ENCODE data around the gene DOK6. TPM values are rescaled to one million over a fixed set of nuclear protein-coding genes. Genes with fewer than 3 reads are reported as not detected.

DOK6 gene
- total RNA-seq, 1 donor from 2014 or later = 0.43 TPM

GRCh38 chr18:69817335-69817940, 416.8 kb downstream of the DOK6 start:
- Histone ChIP-seq H3K4me1 (no peaks in the 10 kb centered on the region), H3K79me2 (ENCODE audit: low read depth) (no peaks in the 10 kb centered on the region), H3K4me2 (no peak overlapping the region), H3K9me3 (ENCODE audit: low read depth) (no peaks in the 10 kb centered on the region), H3K27me3 (no peaks in the 10 kb centered on the region), H3K27ac (no peak overlapping the region), H2AFZ (replicated peaks) (no peak overlapping the region), H3K4me3 (no peak overlapping the region), H3K9ac (no peak overlapping the region), H3F3A (ENCODE audit: low read depth) (no peaks in the 10 kb centered on the region), H3K36me3 (no peaks in the 10 kb centered on the region), H4K20me1 (ENCODE audit: low read depth) (no peaks in the 10 kb centered on the region)
- no peak for DNase-seq (ENCODE audit: low spot score)
- Mint-ChIP-seq H3K27me3 (ENCODE audit: insufficient read depth, low read depth) (no peaks in the 10 kb centered on the region), H3K4me3 (no peak overlapping the region), H3K36me3 (no peaks in the 10 kb centered on the region), H3K27ac (no peak overlapping the region), H3K4me1 (no peaks in the 10 kb centered on the region), H3K9me3 (peaks cover 13% of the 10 kb centered on the region)
- TF ChIP-seq EZH2 (IDR thresholded peaks at IDR 0.05) (no peak), CTCF (IDR thresholded peaks at IDR 0.05) (no peak), EZH2phosphoT487 (IDR thresholded peaks at IDR 0.05) (no peak)

GRCh38 chr18:69819460-69819859, 418.8 kb downstream of the DOK6 start:
- DNase-seq (ENCODE audit: low spot score) = no peak
- H3K9me3 Mint-ChIP-seq = peaks cover 11% of the 10 kb centered on the region

GRCh38 chr18:69820538-69820937, 419.9 kb downstream of the DOK6 start:
- no peak for TF ChIP-seq EZH2phosphoT487 (IDR thresholded peaks at IDR 0.05)
- no peak for TF ChIP-seq EZH2 (IDR thresholded peaks at IDR 0.05)
- no peak for TF ChIP-seq CTCF (IDR thresholded peaks at IDR 0.05)
- H3K36me3 ChIP-seq = no peaks in the 10 kb centered on the region
- H3K27ac Mint-ChIP-seq = no peak overlapping the region

More at GRCh38 chr18:69819460-69819859, 418.8 kb downstream of the DOK6 start:
- TF ChIP-seq EZH2 (IDR thresholded peaks at IDR 0.05) (no peak), CTCF (IDR thresholded peaks at IDR 0.05) (no peak), EZH2phosphoT487 (IDR thresholded peaks at IDR 0.05) (no peak)
- Histone ChIP-seq H3K4me3 (no peak overlapping the region), H4K20me1 (ENCODE audit: low read depth) (no peaks in the 10 kb centered on the region), H3K27ac (no peak overlapping the region), H2AFZ (replicated peaks) (no peak overlapping the region), H3K9ac (no peak overlapping the region), H3K79me2 (ENCODE audit: low read depth) (no peaks in the 10 kb centered on the region), H3K27me3 (no peaks in the 10 kb centered on the region), H3K36me3 (no peaks in the 10 kb centered on the region), H3F3A (ENCODE audit: low read depth) (no peaks in the 10 kb centered on the region), H3K4me2 (no peak overlapping the region), H3K9me3 (ENCODE audit: low read depth) (no peaks in the 10 kb centered on the region), H3K4me1 (no peaks in the 10 kb centered on the region)
- H3K27me3 Mint-ChIP-seq (ENCODE audit: insufficient read depth, low read depth) = no peaks in the 10 kb centered on the region
- no peaks in the 10 kb centered on the region for H3K4me1 Mint-ChIP-seq
- H3K27ac Mint-ChIP-seq = no peak overlapping the region
- no peaks in the 10 kb centered on the region for H3K36me3 Mint-ChIP-seq
- no peak overlapping the region for H3K4me3 Mint-ChIP-seq

More at GRCh38 chr18:69820538-69820937, 419.9 kb downstream of the DOK6 start:
- peaks cover 11% of the 10 kb centered on the region for H3K9me3 Mint-ChIP-seq
- no peaks in the 10 kb centered on the region for H3K79me2 ChIP-seq (ENCODE audit: low read depth)
- H3F3A ChIP-seq (ENCODE audit: low read depth) = no peaks in the 10 kb centered on the region
- no peaks in the 10 kb centered on the region for H3K9me3 ChIP-seq (ENCODE audit: low read depth)
- H3K4me3 ChIP-seq = no peak overlapping the region
- H3K4me3 Mint-ChIP-seq = no peak overlapping the region
- H2AFZ ChIP-seq (replicated peaks) = no peak overlapping the region
- H3K4me2 ChIP-seq = no peak overlapping the region
- no peaks in the 10 kb centered on the region for H3K4me1 Mint-ChIP-seq
- no peaks in the 10 kb centered on the region for H3K36me3 Mint-ChIP-seq
- H3K4me1 ChIP-seq = no peaks in the 10 kb centered on the region
- H3K27ac ChIP-seq = no peak overlapping the region
- H3K27me3 Mint-ChIP-seq (ENCODE audit: insufficient read depth, low read depth) = no peaks in the 10 kb centered on the region
- H3K27me3 ChIP-seq = no peaks in the 10 kb centered on the region
- no peak overlapping the region for H3K9ac ChIP-seq
- no peak for DNase-seq (ENCODE audit: low spot score)
- H4K20me1 ChIP-seq (ENCODE audit: low read depth) = no peaks in the 10 kb centered on the region
